CD4-positive, CD25-positive, alpha-beta regulatory T cell (primary cell): ENCODE results near the gene PRICKLE4. TPM values are rescaled to one million over a fixed set of nuclear protein-coding genes. Genes with fewer than 3 reads are reported as not detected.
A peak's percentile ranks its signal among the peaks of the same experiment; 100 is the strongest.

Experiments
- ATAC-seq, 2 donors: fragments of 150-1000 bp; cut with Tn5 transposase; one replicate each; pipeline ENCODE4 v1.10.0; 2021; ENCODE audit warnings: low read depth in 2 of 2, moderate number of reproducible peaks in 2 of 2, moderate library complexity in 1 of 2
- DNase-seq, 3 donors: peaks; one replicate each; pipeline versions ENCODE4 v3.0.0 to v3.0.0-alpha.2; 2012 to 2022; ENCODE audit warnings: mixed read lengths in 1 of 3
- H3K27ac ChIP-seq: one replicate; pipeline ENCODE4 v1.7.0; 2013; ENCODE audit warnings: mild to moderate bottlenecking, low read length; ENCODE audit not compliant: insufficient read depth, poor library complexity, severe bottlenecking
- H3K27me3 ChIP-seq: one replicate; pipeline ENCODE4 v1.7.0; 2013; ENCODE audit warnings: low read length; ENCODE audit not compliant: control insufficient read depth, insufficient read depth
- H3K36me3 ChIP-seq: one replicate; pipeline ENCODE4 v1.7.0; 2013; ENCODE audit warnings: mild to moderate bottlenecking, low read length, moderate library complexity; ENCODE audit not compliant: control insufficient read depth, insufficient read depth
- H3K4me1 ChIP-seq: 2 replicates; pipeline ENCODE4 v1.7.0; 2013; ENCODE audit warnings: mild to moderate bottlenecking, low read length; ENCODE audit not compliant: insufficient read depth, control insufficient read depth, poor library complexity, severe bottlenecking
- H3K4me3 ChIP-seq: one replicate; pipeline ENCODE4 v1.7.0; 2013; ENCODE audit warnings: low read depth, mild to moderate bottlenecking, low read length, moderate library complexity
- H3K9me3 ChIP-seq, 2 experiments: 1 replicate in 1 of 2; 2 replicates in 1 of 2; pipeline ENCODE4 v1.7.0; 2013; ENCODE audit warnings: low read length in 2 of 2, mild to moderate bottlenecking in 1 of 2, moderate library complexity in 1 of 2; ENCODE audit not compliant: control insufficient read depth in 2 of 2
- H3K27ac Mint-ChIP-seq, 3 donors: one replicate each; pipeline ENCODE4 v1.8.0; 2020 to 2022; ENCODE audit warnings: mild to moderate bottlenecking in 3 of 3, mixed read lengths in 3 of 3, moderate library complexity in 2 of 3
- H3K27me3 Mint-ChIP-seq: one replicate; pipeline ENCODE4 v1.8.0; 2022; ENCODE audit warnings: mild to moderate bottlenecking, mixed read lengths
- H3K36me3 Mint-ChIP-seq: one replicate; pipeline ENCODE4 v1.8.0; 2020; ENCODE audit warnings: mixed read lengths
- H3K4me1 Mint-ChIP-seq, 4 donors: one replicate each; pipeline ENCODE4 v1.8.0; 2020 to 2022; ENCODE audit warnings: mixed read lengths in 4 of 4, mild to moderate bottlenecking in 1 of 4
- H3K4me3 Mint-ChIP-seq, 4 donors: one replicate each; pipeline ENCODE4 v1.8.0; 2020 to 2022; ENCODE audit warnings: mild to moderate bottlenecking in 4 of 4, mixed read lengths in 4 of 4, moderate library complexity in 3 of 4
- H3K9me3 Mint-ChIP-seq, 7 donors: one replicate each; pipeline ENCODE4 v1.8.0; 2020 to 2022; ENCODE audit warnings: mixed read lengths in 7 of 7, mild to moderate bottlenecking in 3 of 7, moderate library complexity in 2 of 7
- polyA plus RNA-seq, 4 donors: library from polyadenylated mRNA; unstranded; fragments of 300-500 nt; fragmentation: Illumina TruSeq; gene quantifications; one replicate each; pipeline ENCODE4 v1.2.3, GENCODE V29; 2021
- total RNA-seq: library from RNA; stranded (reverse); gene quantifications from one replicate; pipeline ENCODE4 v1.2.3, GENCODE V29; 2022

The PRICKLE4 gene
- total and polyA plus RNA-seq, 5 donors from 2014 or later, result not detected

DNA sequence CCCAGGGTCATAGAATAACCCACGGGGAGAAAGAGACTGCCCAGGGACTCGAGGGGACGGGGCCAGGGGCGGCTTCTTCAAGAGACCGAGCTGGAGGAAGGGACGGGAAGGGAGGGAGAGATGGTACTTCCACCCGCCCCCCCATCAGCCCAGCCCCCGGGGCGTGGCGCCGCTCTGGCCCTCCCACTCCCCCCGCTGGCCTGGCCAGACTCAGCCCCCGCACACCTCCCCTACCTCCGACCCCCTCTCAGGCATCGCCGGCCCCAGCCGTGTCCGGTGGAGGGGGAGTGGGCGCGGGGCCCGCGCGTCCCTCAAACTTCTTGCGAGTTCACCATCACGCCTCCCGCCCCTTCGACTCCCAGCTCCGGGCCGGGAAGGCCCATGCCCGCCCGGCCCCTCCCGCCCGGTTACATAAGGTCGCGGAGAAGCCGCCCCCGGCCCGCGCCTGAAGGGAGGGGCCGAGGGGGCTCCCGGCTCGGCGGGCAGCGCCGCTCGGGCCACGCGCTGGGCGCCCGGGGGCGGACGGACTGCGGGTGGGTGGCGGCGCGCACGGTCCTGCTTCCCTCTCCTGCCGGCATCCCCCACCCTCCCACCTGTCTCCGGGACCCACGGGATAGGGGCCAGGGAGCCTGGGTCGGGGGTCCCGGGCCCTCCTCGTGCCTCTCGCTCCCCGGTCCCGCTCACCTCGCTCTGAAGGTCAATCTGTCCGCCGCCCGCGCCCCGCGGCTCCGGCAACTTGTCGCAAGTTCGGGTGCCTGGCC, 45.7 kb upstream of the PRICKLE4 start:
- no peaks in the 10 kb centered on the region for H3K9me3 ChIP-seq
- DNase-seq (peak; percentile 58 to 77 (median 69)), ATAC-seq (peak; percentile 45 to 47)
- H3K27me3 ChIP-seq, result no peaks in the 10 kb centered on the region
- no peak overlapping the region for H3K4me3 ChIP-seq
- Mint-ChIP-seq H3K36me3 (no peaks in the 10 kb centered on the region), H3K4me3 (peak overlapping the region; percentile 72 to 92 (median 86)), H3K27me3 (no peaks in the 10 kb centered on the region), H3K9me3 (no peaks in the 10 kb centered on the region), H3K27ac (peak overlapping the region in 2 of 3 donors; percentile 48 to 65), H3K4me1 (peaks cover 0 to 45% (median 22%) of the 10 kb centered on the region in 4 donors)
- H3K27ac ChIP-seq, result peak overlapping the region; percentile 86
- H3K36me3 ChIP-seq, result no peaks in the 10 kb centered on the region
- H3K4me1 ChIP-seq, result peaks cover 38% of the 10 kb centered on the region

GRCh38 chr6:41735427-41736185, 45.0 kb upstream of the PRICKLE4 start, which contains the start of gene TFEB:
Gene TFEB (minus strand): TSS chr6:41735608. CDS start chr6:41691213, 44,395 bp downstream.
- no peaks in the 10 kb centered on the region for H3K9me3 Mint-ChIP-seq
- no peaks in the 10 kb centered on the region for H3K36me3 Mint-ChIP-seq
- Histone ChIP-seq H3K4me1 (peaks cover 38% of the 10 kb centered on the region), H3K4me3 (peak within 1 kb of the TSS; percentile 51), H3K36me3 (no peaks in the 10 kb centered on the region), H3K27me3 (no peaks in the 10 kb centered on the region), H3K27ac (peak within 1 kb of the TSS; percentile 86), H3K9me3 (no peaks in the 10 kb centered on the region)
- peaks cover 0 to 38% (median 16%) of the 10 kb centered on the region in 4 donors for H3K4me1 Mint-ChIP-seq
- peak within 1 kb of the TSS; percentile 84 to 92 (median 88) for H3K4me3 Mint-ChIP-seq
- DNase-seq (peak; percentile 88 to 92 (median 91)), ATAC-seq (peak; percentile 77 to 80)
- H3K27me3 Mint-ChIP-seq, result no peaks in the 10 kb centered on the region
- peak within 1 kb of the TSS; percentile 48 to 76 (median 76) for H3K27ac Mint-ChIP-seq

- no peak for ATAC-seq
- Mint-ChIP-seq H3K27me3 (no peaks in the 10 kb centered on the region), H3K36me3 (no peaks in the 10 kb centered on the region), H3K9me3 (no peaks in the 10 kb centered on the region), H3K27ac (peak overlapping the region in 1 of 3 donors; percentile 26), H3K4me1 (peaks cover 0 to 32% (median 12%) of the 10 kb centered on the region in 4 donors), H3K4me3 (peak overlapping the region; percentile 84 to 92 (median 88))
- DNase-seq, result no peak
- H3K9me3 ChIP-seq, result no peaks in the 10 kb centered on the region
- no peak overlapping the region for H3K27ac ChIP-seq
- no peak overlapping the region for H3K4me3 ChIP-seq
- H3K27me3 ChIP-seq, result no peaks in the 10 kb centered on the region
- no peaks in the 10 kb centered on the region for H3K36me3 ChIP-seq
- H3K4me1 ChIP-seq, result peaks cover 33% of the 10 kb centered on the region
Measured at GRCh38 chr6:41736186-41736733, 44.3 kb upstream of the PRICKLE4 start.

- Mint-ChIP-seq H3K4me1 (peaks cover 0 to 26% (median 9%) of the 10 kb centered on the region in 4 donors), H3K4me3 (peak overlapping the region in 2 of 4 donors; percentile 4 to 70), H3K9me3 (no peaks in the 10 kb centered on the region), H3K36me3 (no peaks in the 10 kb centered on the region), H3K27ac (no peak overlapping the region), H3K27me3 (no peaks in the 10 kb centered on the region)
- Histone ChIP-seq H3K9me3 (no peaks in the 10 kb centered on the region), H3K36me3 (no peaks in the 10 kb centered on the region), H3K4me3 (no peak overlapping the region), H3K27ac (no peak overlapping the region), H3K4me1 (peaks cover 26% of the 10 kb centered on the region), H3K27me3 (no peaks in the 10 kb centered on the region)
- DNase-seq (no peak), ATAC-seq (no peak)
Measured at GRCh38 chr6:41736800-41737555, 43.6 kb upstream of the PRICKLE4 start.

DNA sequence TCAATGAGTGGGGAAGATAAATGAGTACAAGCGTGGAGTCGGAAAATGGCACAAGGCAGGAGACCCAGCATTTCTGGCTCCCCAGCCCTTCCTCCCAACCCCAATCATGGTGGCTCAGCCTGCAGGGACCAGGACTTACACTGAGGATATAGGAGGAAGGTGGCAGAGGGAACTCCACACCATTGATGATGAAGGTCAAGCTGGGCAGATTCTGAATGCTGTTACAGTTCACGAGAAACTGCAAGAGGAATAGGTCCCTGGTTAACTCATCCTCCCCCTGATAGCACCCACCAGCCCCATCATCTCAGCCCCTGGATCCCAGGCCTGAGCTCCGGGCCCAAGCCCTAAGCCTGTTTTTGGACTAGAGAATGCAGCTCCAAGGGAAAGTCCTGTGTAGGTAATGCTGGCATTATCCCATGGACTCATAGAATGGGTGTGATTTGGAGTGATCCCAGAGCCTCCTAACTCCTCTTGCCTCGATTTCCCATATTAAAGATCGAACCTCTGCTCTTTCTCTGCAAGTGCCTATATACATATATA, 42.9 kb upstream of the PRICKLE4 start:
- no peaks in the 10 kb centered on the region for H3K36me3 ChIP-seq
- no peaks in the 10 kb centered on the region for H3K36me3 Mint-ChIP-seq
- H3K9me3 Mint-ChIP-seq, result no peaks in the 10 kb centered on the region
- H3K4me1 ChIP-seq, result peaks cover 19% of the 10 kb centered on the region
- DNase-seq (no peak), ATAC-seq (no peak)
- H3K9me3 ChIP-seq, result no peaks in the 10 kb centered on the region
- H3K27ac Mint-ChIP-seq, result no peak overlapping the region
- H3K4me3 Mint-ChIP-seq, result peak overlapping the region in 2 of 4 donors; percentile 4 to 70
- H3K27me3 Mint-ChIP-seq, result no peaks in the 10 kb centered on the region
- H3K4me3 ChIP-seq, result no peak overlapping the region
- peaks cover 0 to 21% (median 5%) of the 10 kb centered on the region in 4 donors for H3K4me1 Mint-ChIP-seq
- no peak overlapping the region for H3K27ac ChIP-seq
- H3K27me3 ChIP-seq, result no peaks in the 10 kb centered on the region

DNA sequence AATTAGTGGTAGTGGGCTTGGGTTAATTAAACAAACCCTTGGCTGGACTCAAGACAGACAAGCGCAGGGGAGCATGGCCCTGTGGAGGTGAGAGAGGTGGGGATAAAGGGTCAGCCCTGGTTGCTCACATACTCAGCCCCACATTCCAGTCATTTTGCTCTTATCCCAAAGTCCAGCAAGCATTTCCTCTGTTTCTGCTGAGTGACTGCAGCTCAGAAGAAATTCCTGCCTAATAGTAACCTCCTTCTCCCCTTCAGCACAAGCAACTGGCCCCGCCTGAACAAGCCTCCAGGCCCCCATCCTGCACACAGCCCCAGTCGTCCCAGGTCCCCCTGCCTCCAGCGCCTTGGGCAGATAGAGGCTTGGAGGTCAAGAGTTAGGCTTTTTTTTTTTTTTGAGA, 41.5 kb upstream of the PRICKLE4 start:
- H3K4me3 Mint-ChIP-seq, result no peak overlapping the region

More for the DNA sequence above, 41.5 kb upstream of the PRICKLE4 start:
- Mint-ChIP-seq H3K27me3 (no peaks in the 10 kb centered on the region), H3K4me1 (peaks cover 0 to 8% (median 1%) of the 10 kb centered on the region in 4 donors), H3K36me3 (no peaks in the 10 kb centered on the region), H3K9me3 (no peaks in the 10 kb centered on the region), H3K27ac (no peak overlapping the region)
- Histone ChIP-seq H3K4me3 (no peak overlapping the region), H3K4me1 (peaks cover 6% of the 10 kb centered on the region), H3K27ac (no peak overlapping the region), H3K36me3 (no peaks in the 10 kb centered on the region), H3K27me3 (no peaks in the 10 kb centered on the region), H3K9me3 (no peaks in the 10 kb centered on the region)
- DNase-seq (no peak), ATAC-seq (no peak)
